HFFc6 (cell line): ENCODE results near the gene FGF12. TPM values are rescaled to one million over a fixed set of nuclear protein-coding genes. Genes with fewer than 3 reads are reported as not detected.

Experiments used
- DNase-seq: peaks from one replicate; pipeline ENCODE4 v3.0.0-alpha.2; 2018
- H3K27ac Mint-ChIP-seq: 2 replicates; pipeline ENCODE4 v1.8.0; 2020; ENCODE audit warnings: mild to moderate bottlenecking, mixed read lengths
- H3K27me3 Mint-ChIP-seq: 2 replicates; pipeline ENCODE4 v1.8.0; 2021; ENCODE audit warnings: mild to moderate bottlenecking, moderate library complexity, mixed read lengths; ENCODE audit not compliant: insufficient read depth
- H3K36me3 Mint-ChIP-seq: 2 replicates; pipeline ENCODE4 v1.8.0; 2021; ENCODE audit warnings: low read depth, mixed read lengths
- H3K4me1 Mint-ChIP-seq: 2 replicates; pipeline ENCODE4 v1.8.0; 2020; ENCODE audit warnings: low read depth, mixed read lengths
- H3K4me3 Mint-ChIP-seq: 2 replicates; pipeline ENCODE4 v1.8.0; 2020; ENCODE audit warnings: mild to moderate bottlenecking, moderate library complexity, mixed read lengths
- H3K9me3 Mint-ChIP-seq: 2 replicates; pipeline ENCODE4 v1.8.0; 2020; ENCODE audit warnings: mild to moderate bottlenecking, mixed read lengths
- CTCF ChIP-seq: fragments of 200-600 bp; sonication (generic); IDR thresholded peaks from 2 replicates; pipeline ENCODE4 v1.5.0; 2021; ENCODE audit warnings: antibody characterized with exemption, mild to moderate bottlenecking
- total RNA-seq, 6 experiments: library from RNA; stranded (reverse); fragmentation: NEBNext Ultra II Directional; extraction: Animal tissue kit (Norgen Biotek cat#: 25700); gene quantifications; 2 replicates in 1 of 6; 3 replicates in 5 of 6; pipeline ENCODE4 v1.2.3, GENCODE V29; 2021

Gene FGF12
- total RNA-seq, 6 experiments from 2014 or later = not detected

DNA sequence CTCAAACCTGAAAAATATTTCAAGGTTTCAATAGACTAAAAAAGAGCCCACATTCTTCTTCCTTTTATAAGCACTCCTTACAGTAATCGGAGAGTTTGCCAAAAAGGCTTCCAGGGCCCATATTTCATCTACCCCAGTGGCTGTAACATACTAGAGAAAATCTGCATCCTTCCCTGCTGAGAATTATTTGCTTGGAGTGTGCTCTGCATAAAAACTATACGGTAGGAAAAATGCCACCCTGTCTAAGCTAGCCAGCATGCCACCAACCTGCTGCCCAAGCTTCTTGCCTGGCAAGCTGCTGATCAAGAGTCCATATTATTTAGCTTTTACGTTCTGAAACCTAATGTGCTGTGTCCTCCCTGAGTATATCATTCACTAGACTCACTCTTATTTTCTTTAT, 107.1 kb downstream of the FGF12 start:
- H3K4me3 Mint-ChIP-seq = no peak overlapping the region
- no peak overlapping the region for H3K27ac Mint-ChIP-seq
- no peak for TF ChIP-seq CTCF
- H3K27me3 Mint-ChIP-seq = no peaks in the 10 kb centered on the region
- peaks cover 58% of the 10 kb centered on the region for H3K9me3 Mint-ChIP-seq
- H3K36me3 Mint-ChIP-seq = no peaks in the 10 kb centered on the region
- H3K4me1 Mint-ChIP-seq = no peaks in the 10 kb centered on the region
- DNase-seq = no peak

DNA sequence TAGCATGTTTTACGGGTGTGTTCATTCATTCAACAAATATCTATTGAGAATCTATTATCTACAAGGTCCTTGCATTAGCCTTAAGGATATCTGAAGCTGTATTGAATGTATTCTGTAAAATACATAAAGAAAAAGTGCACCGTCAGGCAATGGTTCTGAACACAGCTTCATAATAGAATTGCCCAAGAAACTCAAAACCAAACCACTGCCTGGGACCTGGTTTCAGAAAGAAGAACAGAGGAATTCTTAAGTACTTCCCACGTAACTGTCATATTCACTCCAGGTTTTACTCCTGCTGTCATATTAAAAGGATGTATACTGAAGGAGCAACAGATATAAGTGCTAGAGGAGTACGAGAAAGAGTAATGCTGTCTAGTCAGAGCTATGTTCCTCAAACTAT, 115.9 kb downstream of the FGF12 start:
- Mint-ChIP-seq H3K4me3 (no peak overlapping the region), H3K27me3 (no peaks in the 10 kb centered on the region; the same call in none of the 2 replicates), H3K9me3 (peaks cover 29% of the 10 kb centered on the region), H3K27ac (no peak overlapping the region), H3K4me1 (no peaks in the 10 kb centered on the region), H3K36me3 (no peaks in the 10 kb centered on the region)
- TF ChIP-seq CTCF = no peak
- DNase-seq = no peak

- Mint-ChIP-seq H3K27ac (no peak overlapping the region), H3K4me1 (no peaks in the 10 kb centered on the region), H3K4me3 (no peak overlapping the region), H3K9me3 (peaks cover 29% of the 10 kb centered on the region), H3K27me3 (no peaks in the 10 kb centered on the region; the same call in none of the 2 replicates), H3K36me3 (no peaks in the 10 kb centered on the region)
- no peak for TF ChIP-seq CTCF
- no peak for DNase-seq
These were observed 118.4 kb downstream of the FGF12 start for GRCh38 chr3:192608726-192609600.

GRCh38 chr3:192607798-192608197, 119.5 kb downstream of the FGF12 start:
- H3K4me3 Mint-ChIP-seq = no peak overlapping the region
- no peak for TF ChIP-seq CTCF
- no peaks in the 10 kb centered on the region for H3K4me1 Mint-ChIP-seq
- peaks cover 33% of the 10 kb centered on the region for H3K9me3 Mint-ChIP-seq
- 0 out of 2 replicates have a peak, but pooled peaks cover 5% of the 10 kb centered on the region for H3K36me3 Mint-ChIP-seq
- H3K27me3 Mint-ChIP-seq = no peaks in the 10 kb centered on the region; the same call in none of the 2 replicates
- no peak for DNase-seq
- H3K27ac Mint-ChIP-seq = no peak overlapping the region

DNA sequence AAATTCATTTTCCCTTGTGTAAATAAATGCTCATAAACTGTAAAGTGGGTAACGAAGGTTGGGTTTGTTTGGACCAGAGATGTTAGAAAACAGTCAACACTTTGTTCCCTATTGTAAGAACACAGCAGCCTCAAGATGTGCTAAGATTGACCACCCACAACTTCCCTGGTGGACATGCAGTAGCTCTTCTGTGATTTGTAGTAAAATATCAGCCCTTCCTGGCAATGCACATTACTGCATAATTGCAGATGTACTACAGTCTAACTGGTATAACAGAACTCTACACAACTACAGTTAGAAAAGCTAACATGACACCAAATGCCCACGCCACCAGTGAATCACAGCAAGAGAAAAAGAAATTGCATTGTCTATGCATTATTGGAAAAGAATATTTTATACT, 129.4 kb downstream of the FGF12 start:
- Mint-ChIP-seq H3K9me3 (peaks cover 36% of the 10 kb centered on the region), H3K27ac (no peak overlapping the region), H3K4me1 (no peaks in the 10 kb centered on the region), H3K27me3 (no peaks in the 10 kb centered on the region; the same call in 1 of the 2 replicates), H3K36me3 (no peaks in the 10 kb centered on the region), H3K4me3 (no peak overlapping the region)
- DNase-seq = no peak
- no peak for TF ChIP-seq CTCF
